GM12878 (cell line): ENCODE measurements around the gene SEMA4D. TPM values are rescaled to one million over a fixed set of nuclear protein-coding genes. Genes with fewer than 3 reads are reported as not detected.

Experiments
- ATAC-seq: fragments of 200-7000 bp; cut with Tn5 transposase; 3 replicates; pipeline ENCODE4 v1.9.1; 2020; ENCODE audit warnings: mild to moderate bottlenecking, moderate library complexity
- BruUV-seq: library from RNA; stranded (reverse); fragments of 400-500 nt; replicated peaks from 2 replicates; lab custom pipeline; 2021; lab: Mats Ljungman, UMichigan
- CTCF ChIA-PET: fragments of 300-600 bp; sonication (Branson Sonifier 250); formaldehyde crosslinking; extraction: SDS; loops from one replicate; lab custom pipeline; 2021; ENCODE audit warnings: inconsistent platforms; lab: Yijun Ruan, JAX
- POLR2A ChIA-PET: fragments of 350-600 bp; formaldehyde crosslinking; extraction: SDS; loops from one replicate; lab custom pipeline; 2021; ENCODE audit warnings: inconsistent platforms; lab: Charles Lee
- RAD21 ChIA-PET: fragments of 300-600 bp; sonication (Branson Sonifier 250); formaldehyde crosslinking; loops from one replicate; lab custom pipeline; 2023; ENCODE audit warnings: antibody characterized with exemption; ENCODE audit not compliant: unreplicated experiment; lab: Charles Lee
- SMC1A ChIA-PET: fragments of 300-600 bp; sonication (Branson Sonifier 250); formaldehyde crosslinking; loops from one replicate; lab custom pipeline; 2023; ENCODE audit not compliant: unreplicated experiment, uncharacterized antibody; lab: Charles Lee
- DNase-seq: peaks from one replicate; pipeline ENCODE4 v3.0.0-alpha.2; 2011; ENCODE audit warnings: low read depth, low spot score
- FAIRE-seq: peaks from 3 replicates; lab custom pipeline; 2011; peaks lifted over from hg19 to GRCh38; lab: Jason Lieb, UNC
- H2AFZ ChIP-seq: 2 replicates; pipeline ENCODE4 v1.6.0; 2011; ENCODE audit warnings: low read depth, low read length, control low read depth; ENCODE audit not compliant: control insufficient read depth
- H3K27ac ChIP-seq: 2 replicates; pipeline ENCODE4 v1.5.1; 2011; ENCODE audit warnings: control low read depth; ENCODE audit not compliant: control insufficient read depth, insufficient read depth
- H3K27me3 ChIP-seq, 2 experiments: replicated peaks in 1 of 2; 2 replicates each; pipeline versions ENCODE4 v1.6.0 to v1.6.1; 2011; ENCODE audit warnings: low read length in 1 of 2; ENCODE audit not compliant: control insufficient read depth in 2 of 2, insufficient read depth in 2 of 2
- H3K36me3 ChIP-seq, 2 experiments: 2 replicates each; pipeline ENCODE4 v1.5.1; 2011; ENCODE audit warnings: low read length in 1 of 2; ENCODE audit not compliant: control insufficient read depth in 2 of 2, insufficient read depth in 2 of 2
- H3K4me1 ChIP-seq: 2 replicates; pipeline ENCODE4 v1.6.1; 2011; ENCODE audit warnings: mild to moderate bottlenecking, low read length, moderate library complexity, mixed read lengths; ENCODE audit not compliant: control insufficient read depth, insufficient read depth
- H3K4me2 ChIP-seq: 2 replicates; pipeline ENCODE4 v1.6.0; 2011; ENCODE audit warnings: control low read depth; ENCODE audit not compliant: control insufficient read depth, insufficient read depth
- H3K4me3 ChIP-seq: fragments of 200-600 bp; sonication (generic); 2 replicates; pipeline ENCODE4 v1.5.1; 2016
- H3K79me2 ChIP-seq: 2 replicates; pipeline ENCODE4 v1.6.0; 2011; ENCODE audit warnings: low read length; ENCODE audit not compliant: control insufficient read depth, insufficient read depth
- H3K9ac ChIP-seq: 2 replicates; pipeline ENCODE4 v1.8.0; 2011; ENCODE audit warnings: low read length, control low read depth, mixed read lengths; ENCODE audit not compliant: control insufficient read depth, insufficient read depth
- H3K9me3 ChIP-seq: replicated peaks from 3 replicates; pipeline ENCODE4 v1.5.1; 2011; ENCODE audit warnings: mild to moderate bottlenecking, low read length; ENCODE audit not compliant: control insufficient read depth, insufficient read depth
- H4K20me1 ChIP-seq: 2 replicates; pipeline ENCODE4 v1.6.0; 2011; ENCODE audit not compliant: control insufficient read depth, insufficient read depth
- BHLHE40 ChIP-seq, 2 experiments: fragments of 450-650 bp in 1 of 2; IDR thresholded peaks; 2 replicates each; pipeline ENCODE4 v1.6.1; 2011 to 2017; ENCODE audit warnings: low read depth in 2 of 2, borderline replicate concordance in 1 of 2, improper control_type of control experiment in 1 of 2, low read length in 1 of 2, mild to moderate bottlenecking in 1 of 2
- DPF2 ChIP-seq: fragments of 450-650 bp; IDR thresholded peaks from 2 replicates; pipeline ENCODE4 v1.6.1; 2017; ENCODE audit warnings: mild to moderate bottlenecking
- FOXK2 ChIP-seq: fragments of 450-650 bp; IDR thresholded peaks from 2 replicates; pipeline ENCODE4 v1.6.1; 2017; ENCODE audit warnings: mild to moderate bottlenecking, moderate library complexity
- IKZF1 ChIP-seq: fragments of 450-650 bp; conservative IDR thresholded peaks from 2 replicates; pipeline ENCODE4 v1.6.1; 2017; ENCODE audit warnings: antibody characterized with exemption, mild to moderate bottlenecking
- KLF5 ChIP-seq: fragments of 450-650 bp; IDR thresholded peaks from 2 replicates; pipeline ENCODE4 v1.6.1; 2014; ENCODE audit warnings: mild to moderate bottlenecking; ENCODE audit not compliant: partially characterized antibody
- NBN ChIP-seq: fragments of 450-650 bp; IDR thresholded peaks from 2 replicates; pipeline ENCODE4 v1.6.1; 2016
- NRF1 ChIP-seq: conservative IDR thresholded peaks from 2 replicates; pipeline ENCODE4 v1.6.1; 2011; ENCODE audit warnings: mild to moderate bottlenecking, low read depth, low read length, improper control_type of control experiment
- SIN3A ChIP-seq: IDR thresholded peaks from 2 replicates; pipeline ENCODE4 v1.6.1; 2012; ENCODE audit warnings: low read depth, low read length, improper control_type of control experiment
- SMC3 ChIP-seq: IDR thresholded peaks from 2 replicates; pipeline ENCODE4 v1.6.1; 2011; ENCODE audit warnings: low read length, improper control_type of control experiment, borderline replicate concordance
- SREBF1 ChIP-seq: IDR thresholded peaks from 2 replicates; pipeline ENCODE4 v1.6.1; 2012; ENCODE audit warnings: mild to moderate bottlenecking, low read length
- YBX1 ChIP-seq: fragments of 450-650 bp; IDR thresholded peaks from 2 replicates; pipeline ENCODE4 v1.6.1; 2016; ENCODE audit warnings: antibody characterized with exemption
- ZNF207 ChIP-seq: fragments of 450-650 bp; IDR thresholded peaks from 2 replicates; pipeline ENCODE4 v1.6.1; 2014; ENCODE audit warnings: antibody characterized with exemption, mild to moderate bottlenecking, borderline replicate concordance
- WGBS: methylation state at CpG from one replicate; pipeline ENCODE4 v1.1.6; 2016; ENCODE audit warnings: low lambda C conversion rate; ENCODE audit not compliant: insufficient replicate concordance, insufficient coverage; ENCODE audit errors: missing lambda C conversion rate; 5-methylcytosine and 5-hydroxymethylcytosine counted together
- in situ Hi-C: fragments of 300-500 bp; cut with MboI; formaldehyde crosslinking; loops from 9 replicates; pipeline ENCODE4 v1.14.3; 2018; ENCODE audit warnings: mixed read lengths
- intact Hi-C: fragments of 100-400 bp; cut with micrococcal nuclease; formaldehyde crosslinking; loops from one replicate; pipeline ENCODE4 v1.14.2; 2022; ENCODE audit not compliant: unreplicated experiment
- polyA plus RNA-seq, 11 experiments: library from polyadenylated mRNA; depleted of rRNA in 4 of 11; unstranded in 6 of 11; stranded (reverse) in 5 of 11; fragments of >200 nt; fragmentation: Nextera tagmentation in 4 of 11; fragmentation: Illumina TruSeq in 1 of 11; extraction: Ambion mirVana in 4 of 11; extraction: Trizol in 1 of 11; gene quantifications; 1 replicate in 1 of 11; 2 replicates in 10 of 11; pipeline versions ENCODE4 v1.2.1 to v1.2.3, GENCODE V29; 2011 to 2016; ENCODE audit warnings: inconsistent platforms in 2 of 11, missing spikeins in 2 of 11, low read depth in 1 of 11
- total RNA-seq, 4 experiments: library from RNA; depleted of rRNA in 3 of 4; stranded (reverse); fragments of >200 nt in 3 of 4; fragmentation: Illumina TruSeq in 1 of 4; extraction: Trizol in 1 of 4; gene quantifications; 2 replicates each; pipeline versions ENCODE4 v1.2.1 to v1.2.3, GENCODE V29; 2013 to 2021
- TF ChIP-seq, protein P1 (sequence below): fragments of 450-650 bp; IDR thresholded peaks from 2 replicates; pipeline ENCODE4 v1.6.1; 2017; ENCODE audit warnings: mild to moderate bottlenecking, low read depth, inconsistent platforms; ENCODE audit not compliant: poor library complexity, severe bottlenecking
- TF ChIP-seq, protein P2 (sequence below): fragments of 450-650 bp; IDR thresholded peaks from 2 replicates; pipeline ENCODE4 v1.6.1; 2017; ENCODE audit warnings: antibody characterized with exemption, mild to moderate bottlenecking, moderate library complexity
- TF ChIP-seq, protein P3 (sequence below): fragments of 450-650 bp; IDR thresholded peaks from 2 replicates; pipeline ENCODE4 v1.6.1; 2017; ENCODE audit warnings: mild to moderate bottlenecking, moderate library complexity

SEMA4D gene
- total and polyA plus RNA-seq, 10 of the 15 experiments (the other 5 are each of a cell fraction or from before 2014, with no cell fraction given): 15.1 to 136 (median 39.6) TPM

DNA sequence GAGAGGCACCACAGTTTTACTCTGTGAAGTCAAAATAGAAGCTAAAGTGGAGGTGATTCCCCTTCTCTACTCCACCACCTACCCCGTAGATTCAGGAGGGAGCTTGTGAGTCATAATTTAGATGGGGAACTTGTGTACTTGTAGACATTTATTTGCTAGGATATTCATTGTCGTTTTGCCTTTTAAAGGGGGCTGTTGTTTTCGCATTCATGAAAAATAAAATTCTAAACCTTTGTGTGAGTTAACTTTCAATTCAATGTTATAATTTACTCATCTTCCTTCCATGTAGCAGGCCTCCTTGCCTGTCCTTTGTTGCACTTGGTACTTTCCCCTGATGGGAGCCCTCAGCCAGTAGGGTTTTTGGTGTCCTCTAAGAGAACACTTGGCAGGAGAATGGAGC lies 157.6 kb downstream of the SEMA4D start:
- H4K20me1 ChIP-seq: no peaks in the 10 kb centered on the region
- ChIA-PET RAD21 (interaction anchor here (0.5 to 2.1 kb wide), 12 partner anchors 9 to 209 kb away, joined by 3 to 18 read pairs (median 4); partner anchors contain the start of gene SECISBP2), CTCF (interaction anchor here (0.9 to 1.5 kb wide), 3 partner anchors 9 to 209 kb away, joined by 3 to 7 read pairs (median 5); no protein-coding TSS in a partner anchor), SMC1A (interaction anchor here (0.6 to 2.2 kb wide), 11 partner anchors 8 to 258 kb away, joined by 3 to 20 read pairs (median 3); no protein-coding TSS in a partner anchor), POLR2A (interaction anchor here (1.2 to 1.4 kb wide), 2 partner anchors 13 to 70 kb away, joined by 4 read pairs; no protein-coding TSS in a partner anchor)
- peak overlapping the region; percentile 80 for H3K4me2 ChIP-seq
- DNase-seq (peak; percentile 45), ATAC-seq (peak; percentile 97), FAIRE-seq (peak; percentile 85)
- peak overlapping the region; percentile 85 for H3K27ac ChIP-seq
- intact Hi-C loops: no loop called here
- WGBS: 3% methylated on average over 3 of the region's 3 CpGs
- no peaks in the 10 kb centered on the region; the same call in 1 of the 2 replicates for H3K79me2 ChIP-seq
- BruUV-seq: no TSS peak
- H3K4me3 ChIP-seq: peak overlapping the region; percentile 37; the same call in 1 of the 2 replicates
- no peaks in the 10 kb centered on the region for H3K27me3 ChIP-seq
- H3K9me3 ChIP-seq: peaks cover 2% of the 10 kb centered on the region; the same call in 1 of the 3 replicates
- H3K4me1 ChIP-seq: peaks cover 22% of the 10 kb centered on the region
- H3K36me3 ChIP-seq: peaks cover 4 to 26% of the 10 kb centered on the region in 2 experiments; a peak in 3 of 4 replicates
- H2AFZ ChIP-seq: no peak overlapping the region; the same call in 1 of the 2 replicates
- in situ Hi-C loops: no loop called here
- H3K9ac ChIP-seq: peak overlapping the region; percentile 57; the same call in 1 of the 2 replicates
- TF ChIP-seq ZNF207: no peak
- TF ChIP-seq, protein P1, sequence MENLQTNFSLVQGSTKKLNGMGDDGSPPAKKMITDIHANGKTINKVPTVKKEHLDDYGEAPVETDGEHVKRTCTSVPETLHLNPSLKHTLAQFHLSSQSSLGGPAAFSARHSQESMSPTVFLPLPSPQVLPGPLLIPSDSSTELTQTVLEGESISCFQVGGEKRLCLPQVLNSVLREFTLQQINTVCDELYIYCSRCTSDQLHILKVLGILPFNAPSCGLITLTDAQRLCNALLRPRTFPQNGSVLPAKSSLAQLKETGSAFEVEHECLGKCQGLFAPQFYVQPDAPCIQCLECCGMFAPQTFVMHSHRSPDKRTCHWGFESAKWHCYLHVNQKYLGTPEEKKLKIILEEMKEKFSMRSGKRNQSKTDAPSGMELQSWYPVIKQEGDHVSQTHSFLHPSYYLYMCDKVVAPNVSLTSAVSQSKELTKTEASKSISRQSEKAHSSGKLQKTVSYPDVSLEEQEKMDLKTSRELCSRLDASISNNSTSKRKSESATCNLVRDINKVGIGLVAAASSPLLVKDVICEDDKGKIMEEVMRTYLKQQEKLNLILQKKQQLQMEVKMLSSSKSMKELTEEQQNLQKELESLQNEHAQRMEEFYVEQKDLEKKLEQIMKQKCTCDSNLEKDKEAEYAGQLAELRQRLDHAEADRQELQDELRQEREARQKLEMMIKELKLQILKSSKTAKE: peak; percentile 55
- TF ChIP-seq YBX1: no peak
- 0 out of 2 replicates have a peak, but pooled peaks have one; percentile 15 for TF ChIP-seq DPF2
- TF ChIP-seq, protein P2, sequence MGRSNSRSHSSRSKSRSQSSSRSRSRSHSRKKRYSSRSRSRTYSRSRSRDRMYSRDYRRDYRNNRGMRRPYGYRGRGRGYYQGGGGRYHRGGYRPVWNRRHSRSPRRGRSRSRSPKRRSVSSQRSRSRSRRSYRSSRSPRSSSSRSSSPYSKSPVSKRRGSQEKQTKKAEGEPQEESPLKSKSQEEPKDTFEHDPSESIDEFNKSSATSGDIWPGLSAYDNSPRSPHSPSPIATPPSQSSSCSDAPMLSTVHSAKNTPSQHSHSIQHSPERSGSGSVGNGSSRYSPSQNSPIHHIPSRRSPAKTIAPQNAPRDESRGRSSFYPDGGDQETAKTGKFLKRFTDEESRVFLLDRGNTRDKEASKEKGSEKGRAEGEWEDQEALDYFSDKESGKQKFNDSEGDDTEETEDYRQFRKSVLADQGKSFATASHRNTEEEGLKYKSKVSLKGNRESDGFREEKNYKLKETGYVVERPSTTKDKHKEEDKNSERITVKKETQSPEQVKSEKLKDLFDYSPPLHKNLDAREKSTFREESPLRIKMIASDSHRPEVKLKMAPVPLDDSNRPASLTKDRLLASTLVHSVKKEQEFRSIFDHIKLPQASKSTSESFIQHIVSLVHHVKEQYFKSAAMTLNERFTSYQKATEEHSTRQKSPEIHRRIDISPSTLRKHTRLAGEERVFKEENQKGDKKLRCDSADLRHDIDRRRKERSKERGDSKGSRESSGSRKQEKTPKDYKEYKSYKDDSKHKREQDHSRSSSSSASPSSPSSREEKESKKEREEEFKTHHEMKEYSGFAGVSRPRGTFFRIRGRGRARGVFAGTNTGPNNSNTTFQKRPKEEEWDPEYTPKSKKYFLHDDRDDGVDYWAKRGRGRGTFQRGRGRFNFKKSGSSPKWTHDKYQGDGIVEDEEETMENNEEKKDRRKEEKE: peak; percentile 68; the same call in 1 of the 2 replicates
- TF ChIP-seq SIN3A: no peak
- peak; percentile 38; the same call in 1 of the 2 replicates for TF ChIP-seq NBN
- TF ChIP-seq IKZF1: 0 out of 2 replicates have a peak, but pooled peaks have one; percentile 9
- no peak for TF ChIP-seq SMC3
- peak in 1 of 2 experiments; percentile 50; a peak in 2 of 4 replicates for TF ChIP-seq BHLHE40 (IDR thresholded peaks at IDR 0.05; ENCODE audit: borderline replicate concordance in 1 of 2, low read depth in 2 of 2, low read length in 1 of 2)
- peak; percentile 89 for TF ChIP-seq KLF5
- peak; percentile 88 for TF ChIP-seq FOXK2
- TF ChIP-seq NRF1: no peak
- TF ChIP-seq, protein P3, sequence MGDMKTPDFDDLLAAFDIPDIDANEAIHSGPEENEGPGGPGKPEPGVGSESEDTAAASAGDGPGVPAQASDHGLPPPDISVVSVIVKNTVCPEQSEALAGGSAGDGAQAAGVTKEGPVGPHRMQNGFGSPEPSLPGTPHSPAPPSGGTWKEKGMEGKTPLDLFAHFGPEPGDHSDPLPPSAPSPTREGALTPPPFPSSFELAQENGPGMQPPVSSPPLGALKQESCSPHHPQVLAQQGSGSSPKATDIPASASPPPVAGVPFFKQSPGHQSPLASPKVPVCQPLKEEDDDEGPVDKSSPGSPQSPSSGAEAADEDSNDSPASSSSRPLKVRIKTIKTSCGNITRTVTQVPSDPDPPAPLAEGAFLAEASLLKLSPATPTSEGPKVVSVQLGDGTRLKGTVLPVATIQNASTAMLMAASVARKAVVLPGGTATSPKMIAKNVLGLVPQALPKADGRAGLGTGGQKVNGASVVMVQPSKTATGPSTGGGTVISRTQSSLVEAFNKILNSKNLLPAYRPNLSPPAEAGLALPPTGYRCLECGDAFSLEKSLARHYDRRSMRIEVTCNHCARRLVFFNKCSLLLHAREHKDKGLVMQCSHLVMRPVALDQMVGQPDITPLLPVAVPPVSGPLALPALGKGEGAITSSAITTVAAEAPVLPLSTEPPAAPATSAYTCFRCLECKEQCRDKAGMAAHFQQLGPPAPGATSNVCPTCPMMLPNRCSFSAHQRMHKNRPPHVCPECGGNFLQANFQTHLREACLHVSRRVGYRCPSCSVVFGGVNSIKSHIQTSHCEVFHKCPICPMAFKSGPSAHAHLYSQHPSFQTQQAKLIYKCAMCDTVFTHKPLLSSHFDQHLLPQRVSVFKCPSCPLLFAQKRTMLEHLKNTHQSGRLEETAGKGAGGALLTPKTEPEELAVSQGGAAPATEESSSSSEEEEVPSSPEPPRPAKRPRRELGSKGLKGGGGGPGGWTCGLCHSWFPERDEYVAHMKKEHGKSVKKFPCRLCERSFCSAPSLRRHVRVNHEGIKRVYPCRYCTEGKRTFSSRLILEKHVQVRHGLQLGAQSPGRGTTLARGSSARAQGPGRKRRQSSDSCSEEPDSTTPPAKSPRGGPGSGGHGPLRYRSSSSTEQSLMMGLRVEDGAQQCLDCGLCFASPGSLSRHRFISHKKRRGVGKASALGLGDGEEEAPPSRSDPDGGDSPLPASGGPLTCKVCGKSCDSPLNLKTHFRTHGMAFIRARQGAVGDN: 0 out of 2 replicates have a peak, but pooled peaks have one; percentile 11
- peak; percentile 47; the same call in 1 of the 2 replicates for TF ChIP-seq SREBF1
